ENCODE measurements around the gene SEMA6C. TPM values are rescaled to one million over a fixed set of nuclear protein-coding genes. Genes with fewer than 3 reads are reported as not detected.

SEMA6C gene
- total RNA-seq, 1 donor from 2014 or later: 4.3 TPM

- H3K36me3 Mint-ChIP-seq (ENCODE audit: low read depth): peaks cover 40% of the 10 kb centered on the region
- intact Hi-C loops (cut with micrococcal nuclease): no loop called here
- H3K27me3 Mint-ChIP-seq (ENCODE audit: insufficient read depth): no peaks in the 10 kb centered on the region
- no peaks in the 10 kb centered on the region for H3K4me1 Mint-ChIP-seq (ENCODE audit: low read depth)
- DNase-seq (ENCODE audit: low spot score): no peak
- no peak overlapping the region for H3K27ac Mint-ChIP-seq
- H3K9me3 Mint-ChIP-seq: no peaks in the 10 kb centered on the region
- H3K4me3 Mint-ChIP-seq: no peak overlapping the region
Measured at GRCh38 chr1:151175041-151175741, 28.8 kb upstream of the SEMA6C start.

GRCh38 chr1:151171190-151171589 is 24.8 kb upstream of the SEMA6C start:
- no peak for DNase-seq (ENCODE audit: low spot score)
- peak overlapping the region; percentile 41 for H3K27ac Mint-ChIP-seq
- H3K4me3 Mint-ChIP-seq: no peak overlapping the region
- H3K4me1 Mint-ChIP-seq (ENCODE audit: low read depth): peaks cover 16% of the 10 kb centered on the region
- intact Hi-C loops (cut with micrococcal nuclease): no loop called here
- H3K36me3 Mint-ChIP-seq (ENCODE audit: low read depth): peaks cover 35% of the 10 kb centered on the region
- H3K27me3 Mint-ChIP-seq (ENCODE audit: insufficient read depth): no peaks in the 10 kb centered on the region
- no peaks in the 10 kb centered on the region for H3K9me3 Mint-ChIP-seq

GRCh38 chr1:151167116-151167515 is 20.7 kb upstream of the SEMA6C start:
- Mint-ChIP-seq H3K4me3 (peak overlapping the region; percentile 95), H3K27me3 (ENCODE audit: insufficient read depth) (peaks cover 2% of the 10 kb centered on the region), H3K9me3 (no peaks in the 10 kb centered on the region), H3K4me1 (ENCODE audit: low read depth) (peaks cover 45% of the 10 kb centered on the region), H3K36me3 (ENCODE audit: low read depth) (peaks cover 39% of the 10 kb centered on the region), H3K27ac (peak overlapping the region; percentile 97)
- intact Hi-C loops (cut with micrococcal nuclease): loop anchor here (5.0 kb wide), 1 partner anchor 445 kb away; the partner anchor contains the start of gene SNX27
- no peak for DNase-seq (ENCODE audit: low spot score)

- H3K27ac Mint-ChIP-seq: peak overlapping the region; percentile 97
- H3K4me1 Mint-ChIP-seq (ENCODE audit: low read depth): peaks cover 51% of the 10 kb centered on the region
- no peaks in the 10 kb centered on the region for H3K9me3 Mint-ChIP-seq
- peak overlapping the region; percentile 95 for H3K4me3 Mint-ChIP-seq
- H3K27me3 Mint-ChIP-seq (ENCODE audit: insufficient read depth): peaks cover 2% of the 10 kb centered on the region
- no peak for DNase-seq (ENCODE audit: low spot score)
- H3K36me3 Mint-ChIP-seq (ENCODE audit: low read depth): peaks cover 42% of the 10 kb centered on the region
- intact Hi-C loops (cut with micrococcal nuclease): loop anchor here (1.0 to 5.0 kb wide), 3 partner anchors 23 to 446 kb away; partner anchors contain the start of genes PIP5K1A and SNX27
Measured at GRCh38 chr1:151166505-151166956, 20.1 kb upstream of the SEMA6C start.

GRCh38 chr1:151165738-151166504 is 19.5 kb upstream of the SEMA6C start, which contains the start of the genes LYSMD1 and SCNM1:
Gene LYSMD1 (minus strand): TSS chr1:151165902. CDS start chr1:151165258, 644 bp downstream.
Gene SCNM1 (plus strand): TSS chr1:151166144. CDS start chr1:151166153, 9 bp downstream.
- peak within 1 kb of the TSS; percentile 95 for H3K4me3 Mint-ChIP-seq
- peaks cover 43% of the 10 kb centered on the region for H3K36me3 Mint-ChIP-seq (ENCODE audit: low read depth)
- H3K4me1 Mint-ChIP-seq (ENCODE audit: low read depth): peaks cover 53% of the 10 kb centered on the region
- peak within 1 kb of the TSS; percentile 97 for H3K27ac Mint-ChIP-seq
- no peaks in the 10 kb centered on the region for H3K9me3 Mint-ChIP-seq
- intact Hi-C loops (cut with micrococcal nuclease): loop anchor here (1.0 to 5.0 kb wide), 8 partner anchors 9 to 446 kb away; partner anchors contain the start of genes GABPB2, PIP5K1A, PRUNE1 and PSMD4
- peaks cover 2% of the 10 kb centered on the region for H3K27me3 Mint-ChIP-seq (ENCODE audit: insufficient read depth)
- peak; percentile 96 for DNase-seq (ENCODE audit: low spot score)

GRCh38 chr1:151165281-151165737 is 18.9 kb upstream of the SEMA6C start:
- Mint-ChIP-seq H3K9me3 (no peaks in the 10 kb centered on the region), H3K27ac (peak overlapping the region; percentile 97), H3K36me3 (ENCODE audit: low read depth) (peaks cover 45% of the 10 kb centered on the region), H3K4me1 (ENCODE audit: low read depth) (peaks cover 53% of the 10 kb centered on the region), H3K27me3 (ENCODE audit: insufficient read depth) (peaks cover 2% of the 10 kb centered on the region), H3K4me3 (peak overlapping the region; percentile 95)
- no peak for DNase-seq (ENCODE audit: low spot score)
- intact Hi-C loops (cut with micrococcal nuclease): loop anchor here (1.0 to 5.0 kb wide), 6 partner anchors 8 to 447 kb away; partner anchors contain the start of genes GABPB2, PRUNE1, PSMD4 and SNX27

GRCh38 chr1:151164732-151165280 is 18.4 kb upstream of the SEMA6C start:
- Mint-ChIP-seq H3K36me3 (ENCODE audit: low read depth) (peaks cover 48% of the 10 kb centered on the region), H3K4me3 (peak overlapping the region; percentile 95)
- DNase-seq (ENCODE audit: low spot score): no peak

GRCh38 chr1:151159373-151159772 is 12.9 kb upstream of the SEMA6C start:
- Mint-ChIP-seq H3K36me3 (ENCODE audit: low read depth) (peaks cover 42% of the 10 kb centered on the region), H3K27me3 (ENCODE audit: insufficient read depth) (no peaks in the 10 kb centered on the region), H3K27ac (peak overlapping the region; percentile 99), H3K4me1 (ENCODE audit: low read depth) (peaks cover 61% of the 10 kb centered on the region), H3K4me3 (peak overlapping the region; percentile 60), H3K9me3 (no peaks in the 10 kb centered on the region)
- no peak for DNase-seq (ENCODE audit: low spot score)
- intact Hi-C loops (cut with micrococcal nuclease): loop anchor here (5.0 kb wide), 2 partner anchors 168 to 597 kb away; partner anchors contain the start of gene PI4KB

More at GRCh38 chr1:151164732-151165280, 18.4 kb upstream of the SEMA6C start:
- H3K9me3 Mint-ChIP-seq: no peaks in the 10 kb centered on the region
- peaks cover 2% of the 10 kb centered on the region for H3K27me3 Mint-ChIP-seq (ENCODE audit: insufficient read depth)
- intact Hi-C loops (cut with micrococcal nuclease): loop anchor here (1.0 to 5.0 kb wide), 6 partner anchors 8 to 447 kb away; partner anchors contain the start of genes GABPB2, PRUNE1, PSMD4 and SNX27
- peak overlapping the region; percentile 97 for H3K27ac Mint-ChIP-seq
- H3K4me1 Mint-ChIP-seq (ENCODE audit: low read depth): peaks cover 55% of the 10 kb centered on the region

GRCh38 chr1:151158751-151159251 is 12.4 kb upstream of the SEMA6C start:
- peaks cover 40% of the 10 kb centered on the region for H3K36me3 Mint-ChIP-seq (ENCODE audit: low read depth)
- no peaks in the 10 kb centered on the region for H3K9me3 Mint-ChIP-seq
- no peak for DNase-seq (ENCODE audit: low spot score)
- H3K4me1 Mint-ChIP-seq (ENCODE audit: low read depth): peaks cover 56% of the 10 kb centered on the region
- no peaks in the 10 kb centered on the region for H3K27me3 Mint-ChIP-seq (ENCODE audit: insufficient read depth)
- intact Hi-C loops (cut with micrococcal nuclease): loop anchor here (5.0 kb wide), 2 partner anchors 168 to 596 kb away; partner anchors contain the start of gene PI4KB
- H3K4me3 Mint-ChIP-seq: peak overlapping the region; percentile 92
- peak overlapping the region; percentile 99 for H3K27ac Mint-ChIP-seq

- intact Hi-C loops (cut with micrococcal nuclease): loop anchor here (5.0 kb wide), 2 partner anchors 169 to 596 kb away; partner anchors contain the start of gene PI4KB
- H3K27me3 Mint-ChIP-seq (ENCODE audit: insufficient read depth): no peaks in the 10 kb centered on the region
- H3K4me1 Mint-ChIP-seq (ENCODE audit: low read depth): peaks cover 56% of the 10 kb centered on the region
Measured at GRCh38 chr1:151158326-151158725, 11.9 kb upstream of the SEMA6C start.

GRCh38 chr1:151157067-151157531 is 10.7 kb upstream of the SEMA6C start:
- Mint-ChIP-seq H3K9me3 (no peaks in the 10 kb centered on the region), H3K36me3 (ENCODE audit: low read depth) (peaks cover 33% of the 10 kb centered on the region), H3K27ac (peak overlapping the region; percentile 99), H3K4me3 (peak overlapping the region; percentile 92), H3K27me3 (ENCODE audit: insufficient read depth) (no peaks in the 10 kb centered on the region), H3K4me1 (ENCODE audit: low read depth) (peaks cover 48% of the 10 kb centered on the region)
- intact Hi-C loops (cut with micrococcal nuclease): loop anchor here (1.0 to 5.0 kb wide), 7 partner anchors 8 to 595 kb away; partner anchors contain the start of genes ENSA, LYSMD1, PI4KB and PIP5K1A
- peak; percentile 70 for DNase-seq (ENCODE audit: low spot score)

More at GRCh38 chr1:151158326-151158725, 11.9 kb upstream of the SEMA6C start:
- Mint-ChIP-seq H3K4me3 (peak overlapping the region; percentile 92), H3K36me3 (ENCODE audit: low read depth) (peaks cover 40% of the 10 kb centered on the region), H3K27ac (peak overlapping the region; percentile 99), H3K9me3 (no peaks in the 10 kb centered on the region)
- DNase-seq (ENCODE audit: low spot score): no peak

- H3K4me1 Mint-ChIP-seq (ENCODE audit: low read depth): peaks cover 42% of the 10 kb centered on the region
- H3K4me3 Mint-ChIP-seq: peak within 1 kb of the TSS; percentile 92
- peak within 1 kb of the TSS; percentile 99 for H3K27ac Mint-ChIP-seq
- intact Hi-C loops (cut with micrococcal nuclease): loop anchor here (1.0 to 5.0 kb wide), 13 partner anchors 10 to 594 kb away; partner anchors contain the start of genes ARNT, CDC42SE1, ENSA and PI4KB
- no peaks in the 10 kb centered on the region for H3K9me3 Mint-ChIP-seq
- peak; percentile 72 for DNase-seq (ENCODE audit: low spot score)
- H3K27me3 Mint-ChIP-seq (ENCODE audit: insufficient read depth): no peaks in the 10 kb centered on the region
- peaks cover 29% of the 10 kb centered on the region for H3K36me3 Mint-ChIP-seq (ENCODE audit: low read depth)
Measured at GRCh38 chr1:151156515-151156819, 10.0 kb upstream of the SEMA6C start, which contains the start of gene TNFAIP8L2. Gene TNFAIP8L2 (plus strand): TSS chr1:151156649. CDS start chr1:151158698, 2,049 bp downstream.
